Breast epithelium (tissue), 3 donors: ENCODE measurements around the gene GCH1.

ENCODE experiments used
- CTCF ChIP-seq, 3 donors: fragments of 450-650 bp; IDR thresholded peaks; one replicate each; pipeline ENCODE4 v1.5.1; 2016 to 2017; ENCODE audit warnings: antibody characterized with exemption in 3 of 3, mild to moderate bottlenecking in 3 of 3, moderate library complexity in 3 of 3
- POLR2A ChIP-seq: fragments of 450-650 bp; IDR thresholded peaks from one replicate; pipeline ENCODE4 v1.6.1; 2016; ENCODE audit warnings: antibody characterized with exemption, mild to moderate bottlenecking, moderate library complexity

GRCh38 chr14:54817506-54817905 is 85.1 kb downstream of the GCH1 start:
- TF ChIP-seq CTCF (IDR thresholded peaks at IDR 0.05) (no peak), POLR2A (no peak)
